Neural cell (in vitro differentiated cells): ENCODE data around the gene EIF3B. TPM values are rescaled to one million over a fixed set of nuclear protein-coding genes. Genes with fewer than 3 reads are reported as not detected.

ENCODE experiments used
- H2AFZ ChIP-seq: fragments of 200-600, 300-800 bp; sonication (generic), shearing (Covaris generic); 2 replicates; pipeline ENCODE4 v1.6.0; 2014; ENCODE audit warnings: low read depth, mild to moderate bottlenecking, antibody characterized with exemption, low read length, moderate library complexity
- H3F3A ChIP-seq: fragments of 200-600 bp; shearing (Covaris generic); 2 replicates; pipeline ENCODE4 v1.6.1; 2016; ENCODE audit warnings: mild to moderate bottlenecking, moderate library complexity, mixed read lengths, antibody characterized with exemption, low read length; ENCODE audit not compliant: insufficient read depth, poor library complexity, severe bottlenecking
- H3K27ac ChIP-seq: fragments of 200-600, 300-800 bp; sonication (generic), shearing (Covaris generic); 2 replicates; pipeline ENCODE4 v1.5.1; 2014; ENCODE audit warnings: mild to moderate bottlenecking, low read length, moderate library complexity
- H3K27me3 ChIP-seq: fragments of 300-800, 200-600 bp; sonication (generic), shearing (Covaris generic); 2 replicates; pipeline ENCODE4 v1.6.0; 2014; ENCODE audit warnings: mild to moderate bottlenecking, low read depth, low read length, moderate library complexity; ENCODE audit not compliant: insufficient read depth
- H3K36me3 ChIP-seq: fragments of 300-800, 200-600 bp; sonication (generic), shearing (Covaris generic); 2 replicates; pipeline ENCODE4 v1.5.1; 2014; ENCODE audit warnings: mild to moderate bottlenecking, antibody characterized with exemption, low read length, moderate library complexity; ENCODE audit not compliant: insufficient read depth
- H3K4me2 ChIP-seq: fragments of 300-800, 200-600 bp; sonication (generic), shearing (Covaris generic); 2 replicates; pipeline ENCODE4 v1.6.0; 2014; ENCODE audit warnings: mild to moderate bottlenecking, low read length
- H3K4me3 ChIP-seq: fragments of 300-800, 200-600 bp; sonication (generic), shearing (Covaris generic); 2 replicates; pipeline ENCODE4 v1.5.1; 2014; ENCODE audit warnings: mild to moderate bottlenecking, low read length, moderate library complexity
- H3K79me2 ChIP-seq: fragments of 200-600 bp; shearing (Covaris generic); replicated peaks from 2 replicates; pipeline ENCODE4 v1.6.0; 2014; ENCODE audit warnings: mild to moderate bottlenecking, low read length, moderate library complexity; ENCODE audit not compliant: insufficient read depth
- H3K9ac ChIP-seq: fragments of 300-800, 200-600 bp; sonication (generic), shearing (Covaris generic); 2 replicates; pipeline ENCODE4 v1.6.1; 2016; ENCODE audit warnings: mild to moderate bottlenecking, low read length, mixed read lengths
- H3K9me2 ChIP-seq: fragments of 200-600 bp; shearing (Covaris generic); 2 replicates; pipeline ENCODE4 v1.6.1; 2016; ENCODE audit warnings: mild to moderate bottlenecking, low read length, mixed read lengths; ENCODE audit not compliant: insufficient read depth
- H3K9me3 ChIP-seq: fragments of 200-600, 300-800 bp; sonication (generic), shearing (Covaris generic); 2 replicates; pipeline ENCODE4 v1.6.1; 2016; ENCODE audit warnings: mild to moderate bottlenecking, mixed run types, low read length, moderate library complexity, mixed read lengths
- H4K20me1 ChIP-seq: fragments of 200-600 bp; shearing (Covaris generic); 2 replicates; pipeline ENCODE4 v1.6.1; 2016; ENCODE audit warnings: mild to moderate bottlenecking, mixed run types; ENCODE audit not compliant: insufficient read depth
- CTCF ChIP-seq: fragments of 450-650 bp; IDR thresholded peaks from 2 replicates; pipeline ENCODE4 v1.5.1; 2014; ENCODE audit warnings: antibody characterized with exemption, mild to moderate bottlenecking, moderate library complexity; ENCODE audit not compliant: poor library complexity, severe bottlenecking
- EP300 ChIP-seq: fragments of 450-650 bp; conservative IDR thresholded peaks from 2 replicates; pipeline ENCODE4 v1.6.1; 2014; ENCODE audit warnings: antibody characterized with exemption, mild to moderate bottlenecking, moderate library complexity; ENCODE audit not compliant: poor library complexity, severe bottlenecking
- EZH2 ChIP-seq: fragments of 200-600, 300-800 bp; shearing (Covaris generic), sonication (generic); IDR thresholded peaks from 2 replicates; pipeline ENCODE4 v1.6.1; 2014; ENCODE audit warnings: antibody characterized with exemption, low read length, borderline replicate concordance, mild to moderate bottlenecking; ENCODE audit not compliant: insufficient read depth, poor library complexity, severe bottlenecking
- MXI1 ChIP-seq: fragments of 450-650 bp; conservative IDR thresholded peaks from 2 replicates; pipeline ENCODE4 v1.6.1; 2014; ENCODE audit warnings: antibody characterized with exemption, mild to moderate bottlenecking; ENCODE audit not compliant: poor library complexity, severe bottlenecking
- POLR2AphosphoS5 ChIP-seq: IDR thresholded peaks from 2 replicates; pipeline ENCODE4 v1.6.1; 2012
- RAD21 ChIP-seq: fragments of 450-650 bp; conservative IDR thresholded peaks from 2 replicates; pipeline ENCODE4 v1.6.1; 2014; ENCODE audit warnings: antibody characterized with exemption, mild to moderate bottlenecking, moderate library complexity
- REST ChIP-seq: IDR thresholded peaks from 2 replicates; pipeline ENCODE4 v1.6.1; 2012; ENCODE audit warnings: borderline replicate concordance
- SMC3 ChIP-seq: fragments of 450-650 bp; conservative IDR thresholded peaks from 2 replicates; pipeline ENCODE4 v1.6.1; 2014; ENCODE audit warnings: antibody characterized with exemption, mild to moderate bottlenecking, moderate library complexity; ENCODE audit not compliant: poor library complexity
- TAF1 ChIP-seq: IDR thresholded peaks from 2 replicates; pipeline ENCODE4 v1.6.1; 2012; ENCODE audit warnings: low read depth
- polyA plus RNA-seq: library from polyadenylated mRNA; depleted of rRNA; stranded (reverse); fragments of >200 nt; gene quantifications from 2 replicates; pipeline ENCODE4 v1.2.3, GENCODE V29; 2014

EIF3B gene
- polyA plus RNA-seq, 1 donor from 2014 or later, result 65.1 TPM

GRCh38 chr7:2369139-2369538 is 14.5 kb downstream of the EIF3B start:
- H3F3A ChIP-seq, result no peaks in the 10 kb centered on the region
- H3K36me3 ChIP-seq, result no peaks in the 10 kb centered on the region
- H3K4me2 ChIP-seq, result no peak overlapping the region
- H3K9ac ChIP-seq, result no peak overlapping the region
- H3K9me2 ChIP-seq, result no peaks in the 10 kb centered on the region
- no peaks in the 10 kb centered on the region for H3K27me3 ChIP-seq
- H3K4me3 ChIP-seq, result no peak overlapping the region
- H3K9me3 ChIP-seq, result no peaks in the 10 kb centered on the region
- H2AFZ ChIP-seq, result no peak overlapping the region
- TF ChIP-seq CTCF (no peak), TAF1 (no peak), EP300 (no peak), SMC3 (no peak), EZH2 (no peak), RAD21 (no peak), POLR2AphosphoS5 (no peak)
- no peaks in the 10 kb centered on the region for H4K20me1 ChIP-seq
- no peak overlapping the region for H3K27ac ChIP-seq
- no peaks in the 10 kb centered on the region for H3K79me2 ChIP-seq

GRCh38 chr7:2371329-2371728 is 16.7 kb downstream of the EIF3B start:
- H3K4me2 ChIP-seq, result no peak overlapping the region
- no peaks in the 10 kb centered on the region for H4K20me1 ChIP-seq
- no peaks in the 10 kb centered on the region for H3K36me3 ChIP-seq
- no peak overlapping the region for H3K4me3 ChIP-seq
- H3K79me2 ChIP-seq, result no peaks in the 10 kb centered on the region
- no peak overlapping the region for H2AFZ ChIP-seq
- H3K9ac ChIP-seq, result no peak overlapping the region
- no peaks in the 10 kb centered on the region for H3F3A ChIP-seq
- H3K9me2 ChIP-seq, result no peaks in the 10 kb centered on the region
- H3K27ac ChIP-seq, result no peak overlapping the region
- no peaks in the 10 kb centered on the region for H3K27me3 ChIP-seq
- no peaks in the 10 kb centered on the region for H3K9me3 ChIP-seq
- no peak for TF ChIP-seq EZH2
- TF ChIP-seq MXI1, result no peak
- no peak for TF ChIP-seq TAF1

GRCh38 chr7:2372724-2373123 is 18.1 kb downstream of the EIF3B start:
- Histone ChIP-seq H3K27ac (no peak overlapping the region), H4K20me1 (no peaks in the 10 kb centered on the region)

More at GRCh38 chr7:2372724-2373123, 18.1 kb downstream of the EIF3B start:
- Histone ChIP-seq H3F3A (no peaks in the 10 kb centered on the region), H3K9me2 (no peaks in the 10 kb centered on the region), H3K36me3 (no peaks in the 10 kb centered on the region), H3K4me3 (no peak overlapping the region), H3K4me2 (no peak overlapping the region), H3K9me3 (no peaks in the 10 kb centered on the region), H3K79me2 (no peaks in the 10 kb centered on the region), H2AFZ (no peak overlapping the region), H3K27me3 (no peaks in the 10 kb centered on the region), H3K9ac (no peak overlapping the region)
- TF ChIP-seq REST (no peak), MXI1 (no peak), EZH2 (no peak), SMC3 (no peak), CTCF (no peak), POLR2AphosphoS5 (no peak)
